ENCODE measurements around the gene NOTCH4. TPM values are rescaled to one million over a fixed set of nuclear protein-coding genes. Genes with fewer than 3 reads are reported as not detected.
"Not testable (repeated sequence)": the region's sequence is repeated elsewhere in the genome, so short reads cannot be mapped to it uniquely, and the experiment has no call there.

NOTCH4 gene
- total RNA-seq, 2 experiments from 2014 or later: 0.47 to 0.53 TPM

GRCh38 chr6:32188381-32189068, 35.3 kb downstream of the NOTCH4 start:
- Histone ChIP-seq H3K4me3 (ENCODE audit: low read length) (peak overlapping the region; percentile 96), H3K9me3 (ENCODE audit: control insufficient read depth in 1 of 2, insufficient read depth in 1 of 2, low read length in 2 of 2) (no peaks in the 10 kb centered on the region), H3K27ac (ENCODE audit: low read depth in 1 of 2, low read length in 2 of 2) (peak overlapping the region; percentile 72 to 93), H3K27me3 (ENCODE audit: control insufficient read depth in 1 of 2, insufficient read depth in 2 of 2, low read length in 2 of 2) (no peaks in the 10 kb centered on the region), H3K4me1 (ENCODE audit: insufficient read depth, low read length) (peaks cover 61% of the 10 kb centered on the region), H3K36me3 (ENCODE audit: insufficient read depth, low read length) (peaks cover 50% of the 10 kb centered on the region)
- H3K36me3 Mint-ChIP-seq (ENCODE audit: low read depth): peaks cover 78% of the 10 kb centered on the region
- ATAC-seq (ENCODE audit: poor library complexity) (no peak), DNase-seq (no peak)
- ChIA-PET POLR2A (interaction anchor here (0.9 to 12.1 kb wide), 3 partner anchors 9 to 784 kb away, joined by 3 to 242 read pairs (median 4); partner anchors contain the start of genes AGPAT1 and RNF5), CTCF (no interaction called here)
- intact Hi-C loops (cut with DNase I, micrococcal nuclease): no loop called here
- H3K9me3 Mint-ChIP-seq: no peaks in the 10 kb centered on the region
- peak overlapping the region; percentile 98 for H3K4me3 Mint-ChIP-seq
- H3K27ac Mint-ChIP-seq: peak overlapping the region; percentile 91
- no peak for TF ChIP-seq CTCF (IDR thresholded peaks at IDR 0.05)
- no peaks in the 10 kb centered on the region for H3K27me3 Mint-ChIP-seq
- peaks cover 54% of the 10 kb centered on the region for H3K4me1 Mint-ChIP-seq (ENCODE audit: low read depth)

GRCh38 chr6:32187725-32188380, 36.0 kb downstream of the NOTCH4 start:
- POLR2A ChIA-PET: interaction anchor here (0.9 to 12.1 kb wide), 3 partner anchors 8 to 784 kb away, joined by 3 to 242 read pairs (median 11); partner anchors contain the start of genes AGPAT1 and RNF5
- Mint-ChIP-seq H3K27ac (peak overlapping the region; percentile 91), H3K4me1 (ENCODE audit: low read depth) (peaks cover 48% of the 10 kb centered on the region), H3K4me3 (peak overlapping the region; percentile 82), H3K36me3 (ENCODE audit: low read depth) (peaks cover 80% of the 10 kb centered on the region)
- DNase-seq; H3K9me3 Mint-ChIP-seq; H3K9me3 ChIP-seq (ENCODE audit: control insufficient read depth in 1 of 2, insufficient read depth in 1 of 2, low read length in 2 of 2); H3K27me3 Mint-ChIP-seq; intact Hi-C loops (cut with DNase I, micrococcal nuclease); CTCF ChIA-PET; H3K27me3 ChIP-seq (ENCODE audit: control insufficient read depth in 1 of 2, insufficient read depth in 2 of 2, low read length in 2 of 2); ATAC-seq (ENCODE audit: poor library complexity): not testable (repeated sequence)
- Histone ChIP-seq H3K4me1 (ENCODE audit: insufficient read depth, low read length) (peaks cover 54% of the 10 kb centered on the region), H3K4me3 (ENCODE audit: low read length) (peak overlapping the region; percentile 96), H3K36me3 (ENCODE audit: insufficient read depth, low read length) (peaks cover 57% of the 10 kb centered on the region), H3K27ac (ENCODE audit: low read depth in 1 of 2, low read length in 2 of 2) (peak overlapping the region; percentile 72 to 93)

- TF ChIP-seq CTCF (IDR thresholded peaks at IDR 0.05): no peak
- H3K27me3 Mint-ChIP-seq: no peaks in the 10 kb centered on the region
- Histone ChIP-seq H3K36me3 (ENCODE audit: insufficient read depth, low read length) (peaks cover 64% of the 10 kb centered on the region), H3K9me3 (ENCODE audit: control insufficient read depth in 1 of 2, insufficient read depth in 1 of 2, low read length in 2 of 2) (no peaks in the 10 kb centered on the region), H3K4me1 (ENCODE audit: insufficient read depth, low read length) (peaks cover 58% of the 10 kb centered on the region), H3K4me3 (ENCODE audit: low read length) (no peak overlapping the region), H3K27me3 (ENCODE audit: control insufficient read depth in 1 of 2, insufficient read depth in 2 of 2, low read length in 2 of 2) (no peaks in the 10 kb centered on the region), H3K27ac (ENCODE audit: low read depth in 1 of 2, low read length in 2 of 2) (peak overlapping the region; percentile 54 to 69)
- peaks cover 45% of the 10 kb centered on the region for H3K4me1 Mint-ChIP-seq (ENCODE audit: low read depth)
- CTCF ChIA-PET: no interaction called here
- H3K36me3 Mint-ChIP-seq (ENCODE audit: low read depth): peaks cover 80% of the 10 kb centered on the region
- no peaks in the 10 kb centered on the region for H3K9me3 Mint-ChIP-seq
- no peak for ATAC-seq (ENCODE audit: poor library complexity)
- H3K27ac Mint-ChIP-seq: peak overlapping the region; percentile 91
- DNase-seq: peak in 1 of 14 experiments; percentile 31
- POLR2A ChIA-PET: interaction anchor here (0.9 to 12.1 kb wide), 3 partner anchors 8 to 785 kb away, joined by 3 to 242 read pairs (median 11); partner anchors contain the start of genes AGPAT1 and RNF5
- peak overlapping the region; percentile 82 for H3K4me3 Mint-ChIP-seq
- intact Hi-C loops (cut with DNase I, micrococcal nuclease): no loop called here
These were observed 36.7 kb downstream of the NOTCH4 start for GRCh38 chr6:32187009-32187709.

GRCh38 chr6:32186151-32186840, 37.6 kb downstream of the NOTCH4 start:
- Mint-ChIP-seq H3K36me3 (ENCODE audit: low read depth) (peaks cover 80% of the 10 kb centered on the region), H3K4me3 (peak overlapping the region; percentile 82), H3K4me1 (ENCODE audit: low read depth) (peaks cover 41% of the 10 kb centered on the region), H3K27ac (peak overlapping the region; percentile 91)
- H3K4me1 ChIP-seq (ENCODE audit: insufficient read depth, low read length): peaks cover 62% of the 10 kb centered on the region
- H3K9me3 Mint-ChIP-seq; ATAC-seq (ENCODE audit: poor library complexity); H3K27me3 Mint-ChIP-seq; H3K4me3 ChIP-seq (ENCODE audit: low read length); H3K9me3 ChIP-seq (ENCODE audit: control insufficient read depth in 1 of 2, insufficient read depth in 1 of 2, low read length in 2 of 2); DNase-seq; CTCF ChIA-PET; H3K27me3 ChIP-seq (ENCODE audit: control insufficient read depth in 1 of 2, insufficient read depth in 2 of 2, low read length in 2 of 2); intact Hi-C loops (cut with DNase I, micrococcal nuclease): not testable (repeated sequence)
- POLR2A ChIA-PET: interaction anchor here (0.7 to 2.7 kb wide), 2 partner anchors 9 to 1109 kb away, joined by 4 to 11 read pairs; no protein-coding TSS in a partner anchor
- H3K27ac ChIP-seq (ENCODE audit: low read depth in 1 of 2, low read length in 2 of 2): peak overlapping the region; percentile 54 to 69
- peaks cover 68% of the 10 kb centered on the region for H3K36me3 ChIP-seq (ENCODE audit: insufficient read depth, low read length)

- POLR2A ChIA-PET: interaction anchor here (0.7 to 2.7 kb wide), 2 partner anchors 10 to 1110 kb away, joined by 4 to 11 read pairs; no protein-coding TSS in a partner anchor
- peaks cover 81% of the 10 kb centered on the region for H3K36me3 Mint-ChIP-seq (ENCODE audit: low read depth)
- H3K9me3 Mint-ChIP-seq; H3K27me3 ChIP-seq (ENCODE audit: control insufficient read depth in 1 of 2, insufficient read depth in 2 of 2, low read length in 2 of 2); H3K9me3 ChIP-seq (ENCODE audit: control insufficient read depth in 1 of 2, insufficient read depth in 1 of 2, low read length in 2 of 2); H3K4me3 ChIP-seq (ENCODE audit: low read length); CTCF ChIA-PET; intact Hi-C loops (cut with DNase I, micrococcal nuclease); H3K27me3 Mint-ChIP-seq: not testable (repeated sequence)
- H3K4me1 ChIP-seq (ENCODE audit: insufficient read depth, low read length): peaks cover 62% of the 10 kb centered on the region
- peak overlapping the region; percentile 54 to 69 for H3K27ac ChIP-seq (ENCODE audit: low read depth in 1 of 2, low read length in 2 of 2)
- H3K27ac Mint-ChIP-seq: peak overlapping the region; percentile 91
- DNase-seq (peak in 9 of 14 experiments; percentile 26 to 86 (median 50)), ATAC-seq (ENCODE audit: poor library complexity) (peak; percentile 54)
- H3K4me1 Mint-ChIP-seq (ENCODE audit: low read depth): peaks cover 42% of the 10 kb centered on the region
- H3K36me3 ChIP-seq (ENCODE audit: insufficient read depth, low read length): peaks cover 69% of the 10 kb centered on the region
- peak overlapping the region; percentile 82 for H3K4me3 Mint-ChIP-seq
These were observed 38.2 kb downstream of the NOTCH4 start for GRCh38 chr6:32185681-32186131.

Measured in CD4-positive, alpha-beta T cell (primary cell).